ENCODE results near the gene CDH13.

The CDH13 gene

DNA sequence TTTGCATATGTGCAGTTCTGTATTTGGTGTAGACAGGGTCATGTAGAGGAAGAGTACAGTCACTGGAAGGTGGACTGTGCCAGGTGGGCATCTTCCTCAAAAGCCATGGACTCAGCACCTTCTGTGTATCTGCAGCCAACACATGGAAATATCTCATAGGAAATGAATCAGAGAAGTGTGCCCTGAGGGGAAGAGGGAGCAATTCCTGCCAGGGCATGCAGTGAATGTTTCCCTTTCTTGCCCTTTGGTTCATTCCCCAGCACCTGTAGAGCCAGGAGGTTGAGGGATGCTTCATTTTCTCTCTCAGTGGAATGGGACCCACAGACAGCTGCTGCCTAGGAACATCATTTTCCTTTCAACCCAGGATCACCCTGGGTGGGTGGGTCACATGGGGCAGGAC is 1034.9 kb downstream of the CDH13 start:
- POLR2A ChIA-PET: no interaction called here
- no peak for DNase-seq (ENCODE audit: extremely low spot score)
- CTCF ChIA-PET: no interaction called here
- TF ChIP-seq, protein P1, sequence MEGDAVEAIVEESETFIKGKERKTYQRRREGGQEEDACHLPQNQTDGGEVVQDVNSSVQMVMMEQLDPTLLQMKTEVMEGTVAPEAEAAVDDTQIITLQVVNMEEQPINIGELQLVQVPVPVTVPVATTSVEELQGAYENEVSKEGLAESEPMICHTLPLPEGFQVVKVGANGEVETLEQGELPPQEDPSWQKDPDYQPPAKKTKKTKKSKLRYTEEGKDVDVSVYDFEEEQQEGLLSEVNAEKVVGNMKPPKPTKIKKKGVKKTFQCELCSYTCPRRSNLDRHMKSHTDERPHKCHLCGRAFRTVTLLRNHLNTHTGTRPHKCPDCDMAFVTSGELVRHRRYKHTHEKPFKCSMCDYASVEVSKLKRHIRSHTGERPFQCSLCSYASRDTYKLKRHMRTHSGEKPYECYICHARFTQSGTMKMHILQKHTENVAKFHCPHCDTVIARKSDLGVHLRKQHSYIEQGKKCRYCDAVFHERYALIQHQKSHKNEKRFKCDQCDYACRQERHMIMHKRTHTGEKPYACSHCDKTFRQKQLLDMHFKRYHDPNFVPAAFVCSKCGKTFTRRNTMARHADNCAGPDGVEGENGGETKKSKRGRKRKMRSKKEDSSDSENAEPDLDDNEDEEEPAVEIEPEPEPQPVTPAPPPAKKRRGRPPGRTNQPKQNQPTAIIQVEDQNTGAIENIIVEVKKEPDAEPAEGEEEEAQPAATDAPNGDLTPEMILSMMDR (IDR thresholded peaks at IDR 0.05; ENCODE audit: control extremely low read depth, extremely low read depth, low read depth, missing control alignments): no peak

DNA sequence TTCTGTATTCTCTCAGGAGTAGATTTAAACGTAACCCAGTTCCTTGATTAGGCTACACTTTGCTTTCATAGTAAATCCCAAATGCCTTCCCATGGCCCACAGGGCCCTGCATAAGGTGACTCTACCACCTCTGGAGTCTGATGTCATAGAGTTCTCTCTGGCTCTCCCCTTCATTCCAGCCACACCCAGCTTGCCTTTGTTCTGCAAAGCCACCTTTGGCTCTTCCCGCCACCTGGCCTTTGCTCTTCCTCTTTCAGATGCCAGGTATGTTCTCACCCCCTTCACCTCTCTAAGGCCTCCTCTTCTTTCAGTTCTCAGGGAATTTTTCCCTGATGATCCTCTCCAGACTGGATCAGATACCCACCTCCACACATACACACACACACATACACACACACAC is 1039.7 kb downstream of the CDH13 start:
- ChIA-PET CTCF (no interaction called here), POLR2A (no interaction called here)
- TF ChIP-seq, protein P1 (IDR thresholded peaks at IDR 0.05; ENCODE audit: control extremely low read depth, extremely low read depth, low read depth, missing control alignments): no peak
- no peak for DNase-seq (ENCODE audit: extremely low spot score)

DNA sequence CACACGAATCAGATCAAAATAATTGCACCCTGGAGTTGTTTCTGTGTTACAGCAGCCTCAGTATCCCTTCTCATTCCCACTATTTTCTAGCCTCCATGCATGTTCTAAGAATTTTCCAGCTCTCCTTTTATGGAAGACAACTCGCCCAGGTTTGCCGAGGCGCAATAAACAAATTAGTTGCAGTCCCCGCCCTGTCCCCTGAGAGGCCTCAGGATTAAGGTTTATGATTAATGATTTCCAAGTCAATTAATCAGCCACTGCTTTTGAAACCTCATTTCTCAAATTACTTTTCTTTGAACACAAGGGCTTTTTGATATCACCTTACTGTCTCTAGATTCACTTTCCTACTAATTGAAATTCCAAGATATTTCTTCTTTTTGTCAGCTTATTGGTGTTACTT is 1042.7 kb downstream of the CDH13 start:
- TF ChIP-seq, protein P1 (IDR thresholded peaks at IDR 0.05; ENCODE audit: control extremely low read depth, extremely low read depth, low read depth, missing control alignments): no peak
- no peak for DNase-seq (ENCODE audit: extremely low spot score)
- CTCF ChIA-PET: no interaction called here
- POLR2A ChIA-PET: no interaction called here

DNA sequence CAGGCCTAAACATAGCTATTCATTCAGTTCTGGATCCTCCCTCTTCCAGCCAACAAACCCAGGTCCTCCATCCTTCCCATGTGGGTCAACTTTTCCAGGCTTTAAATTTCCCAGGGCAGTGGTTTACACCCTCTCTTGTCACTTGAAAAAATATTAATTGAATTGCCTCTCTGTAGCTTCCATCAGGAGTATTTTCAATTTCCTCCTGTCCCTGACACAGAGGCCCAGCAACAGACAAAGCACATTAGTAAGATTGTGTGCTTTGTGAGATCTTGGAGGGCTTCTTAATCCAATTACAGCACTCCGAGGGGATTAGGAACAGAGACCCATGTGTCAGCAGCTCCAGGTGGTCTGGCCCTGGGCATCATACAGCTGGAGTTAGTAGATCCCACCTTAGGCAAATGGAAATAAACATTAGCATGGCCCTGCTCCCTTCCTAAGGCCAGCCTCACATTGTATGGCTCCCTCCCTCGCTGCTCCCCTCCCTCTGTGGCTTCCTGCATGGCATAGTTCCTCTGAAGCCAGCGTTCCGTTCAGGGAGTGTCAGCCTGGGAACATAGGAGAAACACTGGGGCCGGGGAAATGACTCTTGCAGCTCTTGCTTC is 1048.3 kb downstream of the CDH13 start:
- POLR2A ChIA-PET: no interaction called here
- DNase-seq (ENCODE audit: extremely low spot score): no peak
- CTCF ChIA-PET: interaction anchor here (1.1 to 1.3 kb wide), 2 partner anchors 11 to 14 kb away, joined by 3 to 4 read pairs; no protein-coding TSS in a partner anchor
- TF ChIP-seq, protein P1 (IDR thresholded peaks at IDR 0.05; ENCODE audit: control extremely low read depth, extremely low read depth, low read depth, missing control alignments): no peak

DNA sequence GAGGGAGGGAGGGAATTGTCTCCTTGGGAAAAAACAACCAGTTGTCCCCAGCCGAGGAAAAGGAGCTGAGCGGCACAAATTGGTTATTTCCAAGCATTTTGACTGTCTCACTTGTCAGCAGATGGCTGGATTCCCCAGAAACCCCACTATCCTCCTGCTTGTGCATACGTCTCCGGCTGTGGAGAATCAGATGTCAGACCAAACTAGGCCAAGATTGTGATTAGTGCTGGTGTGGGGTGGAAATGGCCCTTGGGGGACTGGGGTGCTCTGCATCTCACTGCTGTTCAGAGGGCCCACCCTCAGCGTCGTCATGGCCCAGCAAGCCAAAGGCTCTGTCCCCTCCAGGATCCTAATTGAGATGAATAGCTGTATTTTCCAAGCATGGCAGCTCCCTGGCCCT is 1049.3 kb downstream of the CDH13 start:
- DNase-seq (ENCODE audit: extremely low spot score): no peak
- ChIA-PET POLR2A (no interaction called here), CTCF (no interaction called here)
- TF ChIP-seq, protein P1 (IDR thresholded peaks at IDR 0.05; ENCODE audit: control extremely low read depth, extremely low read depth, low read depth, missing control alignments): no peak

DNA sequence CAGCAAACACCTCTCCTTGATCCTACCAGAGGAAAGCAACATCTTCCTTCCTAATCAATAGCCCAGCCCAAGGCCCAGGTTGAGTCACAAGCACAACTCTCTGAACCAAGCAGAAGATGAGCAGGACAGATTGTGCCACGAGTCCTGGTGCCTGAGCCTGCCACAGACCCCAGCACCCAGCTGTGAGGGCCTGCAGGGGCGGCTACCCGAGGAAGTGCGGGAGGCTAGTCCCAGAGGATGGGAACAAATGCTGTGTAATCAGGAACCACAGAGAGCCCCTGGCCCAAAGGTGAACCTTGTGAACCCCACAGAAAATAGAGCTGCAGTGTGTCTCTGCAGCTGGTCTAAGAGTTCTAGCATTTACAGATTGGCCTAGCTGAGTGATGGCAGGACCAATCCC is 1054.2 kb downstream of the CDH13 start:
- POLR2A ChIA-PET: no interaction called here
- TF ChIP-seq, protein P1 (IDR thresholded peaks at IDR 0.05; ENCODE audit: control extremely low read depth, extremely low read depth, low read depth, missing control alignments): no peak
- CTCF ChIA-PET: no interaction called here
- no peak for DNase-seq (ENCODE audit: extremely low spot score)

Measured in GM10248 (cell line).